Measurements from ENCODE around the gene NSUN2. TPM values are rescaled to one million over a fixed set of nuclear protein-coding genes. Genes with fewer than 3 reads are reported as not detected.

Gene NSUN2
- total RNA-seq, 1 experiment from 2014 or later, result 155 TPM

- CTCF ChIA-PET, result no interaction called here
- no peaks in the 10 kb centered on the region for H3K9me3 ChIP-seq (ENCODE audit: insufficient read depth, low read depth)
- H3K36me3 ChIP-seq (ENCODE audit: low read depth), result peaks cover 62% of the 10 kb centered on the region
- no peaks in the 10 kb centered on the region for H3K4me1 ChIP-seq (replicated peaks; ENCODE audit: insufficient read depth)
- H3K9me2 ChIP-seq (ENCODE audit: insufficient read depth), result no peaks in the 10 kb centered on the region
- no TSS peak for BruUV-seq (replicated peaks)
- POLR2A ChIA-PET (ENCODE audit: unreplicated experiment), result no interaction called here
- no peak for DNase-seq
- intact Hi-C loops (cut with micrococcal nuclease; ENCODE audit: unreplicated experiment), result no loop called here
- no peak overlapping the region for H3K4me3 ChIP-seq
- peaks cover 8% of the 10 kb centered on the region for H3F3A ChIP-seq (ENCODE audit: insufficient read depth, low read depth)
- H2AFZ ChIP-seq, result no peak overlapping the region
- H3K27ac ChIP-seq, result no peak overlapping the region
- no peak for TF ChIP-seq EZH2 (IDR thresholded peaks at IDR 0.05; ENCODE audit: low read depth)
- no peak for TF ChIP-seq CTCF (conservative IDR thresholded peaks at IDR 0.05)
- no peaks in the 10 kb centered on the region for H3K79me2 ChIP-seq (ENCODE audit: low read depth)
- no peak overlapping the region for H3K4me2 ChIP-seq
- H4K20me1 ChIP-seq (ENCODE audit: insufficient read depth), result peaks cover 15% of the 10 kb centered on the region
- H3K27me3 ChIP-seq (ENCODE audit: insufficient read depth, low read depth), result no peaks in the 10 kb centered on the region
These were observed 31.0 kb downstream of the NSUN2 start for GRCh38 chr5:6601816-6602215.

DNA sequence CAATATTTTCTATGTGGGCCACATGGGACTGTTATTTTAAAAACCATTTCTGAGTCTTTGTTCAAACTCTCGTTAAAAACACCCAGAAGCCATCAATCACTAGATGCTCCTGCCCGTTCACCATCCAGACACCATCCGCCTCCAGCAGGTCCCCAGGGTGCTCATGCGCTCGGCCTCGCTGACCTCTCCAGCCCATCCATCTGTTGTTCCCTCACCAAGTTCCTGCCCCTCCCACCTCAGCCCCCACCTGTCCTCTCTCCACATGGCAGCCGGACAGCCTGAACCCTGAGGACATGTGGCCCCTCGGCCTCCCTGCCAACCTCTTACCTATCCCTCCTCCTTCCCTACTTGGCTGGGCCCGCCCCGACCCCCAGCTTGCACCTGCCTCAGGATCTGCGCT lies 31.6 kb downstream of the NSUN2 start:
- POLR2A ChIA-PET (ENCODE audit: unreplicated experiment), result no interaction called here
- Histone ChIP-seq H2AFZ (no peak overlapping the region), H4K20me1 (ENCODE audit: insufficient read depth) (peaks cover 15% of the 10 kb centered on the region), H3K27me3 (ENCODE audit: insufficient read depth, low read depth) (no peaks in the 10 kb centered on the region), H3K4me1 (replicated peaks; ENCODE audit: insufficient read depth) (no peaks in the 10 kb centered on the region), H3K9me3 (ENCODE audit: insufficient read depth, low read depth) (no peaks in the 10 kb centered on the region), H3K4me3 (no peak overlapping the region), H3F3A (ENCODE audit: insufficient read depth, low read depth) (peaks cover 8% of the 10 kb centered on the region), H3K4me2 (no peak overlapping the region), H3K79me2 (ENCODE audit: low read depth) (no peaks in the 10 kb centered on the region), H3K36me3 (ENCODE audit: low read depth) (peaks cover 60% of the 10 kb centered on the region), H3K9me2 (ENCODE audit: insufficient read depth) (no peaks in the 10 kb centered on the region), H3K27ac (no peak overlapping the region)
- CTCF ChIA-PET, result no interaction called here
- TF ChIP-seq EZH2 (IDR thresholded peaks at IDR 0.05; ENCODE audit: low read depth), result no peak
- TF ChIP-seq CTCF (conservative IDR thresholded peaks at IDR 0.05), result no peak
- no TSS peak for BruUV-seq (replicated peaks)
- DNase-seq, result no peak
- intact Hi-C loops (cut with micrococcal nuclease; ENCODE audit: unreplicated experiment), result no loop called here

- H3K27me3 ChIP-seq (ENCODE audit: insufficient read depth, low read depth), result no peaks in the 10 kb centered on the region
- no peaks in the 10 kb centered on the region for H3K9me3 ChIP-seq (ENCODE audit: insufficient read depth, low read depth)
- TF ChIP-seq EZH2 (IDR thresholded peaks at IDR 0.05; ENCODE audit: low read depth) (no peak), CTCF (conservative IDR thresholded peaks at IDR 0.05) (no peak)
- no peak overlapping the region for H3K4me2 ChIP-seq
- no peaks in the 10 kb centered on the region for H3K79me2 ChIP-seq (ENCODE audit: low read depth)
- peaks cover 52% of the 10 kb centered on the region for H3K36me3 ChIP-seq (ENCODE audit: low read depth)
- ChIA-PET POLR2A (ENCODE audit: unreplicated experiment) (interaction anchor here (0.5 kb wide), 1 partner anchor 1398 kb away, joined by 3 read pairs; no protein-coding TSS in a partner anchor), CTCF (no interaction called here)
- no peak overlapping the region for H2AFZ ChIP-seq
- peaks cover 12% of the 10 kb centered on the region for H3F3A ChIP-seq (ENCODE audit: insufficient read depth, low read depth)
- H3K4me1 ChIP-seq (replicated peaks; ENCODE audit: insufficient read depth), result no peaks in the 10 kb centered on the region
- TSS peak; percentile 1 for BruUV-seq (replicated peaks)
- intact Hi-C loops (cut with micrococcal nuclease; ENCODE audit: unreplicated experiment), result no loop called here
- no peak overlapping the region for H3K4me3 ChIP-seq
- H3K27ac ChIP-seq, result no peak overlapping the region
- H4K20me1 ChIP-seq (ENCODE audit: insufficient read depth), result peaks cover 15% of the 10 kb centered on the region
- no peak for DNase-seq
- H3K9me2 ChIP-seq (ENCODE audit: insufficient read depth), result no peaks in the 10 kb centered on the region
These were observed 33.1 kb downstream of the NSUN2 start for GRCh38 chr5:6599739-6600138.
